Activated CD4-positive, alpha-beta T cell treated with anti-CD3 and anti-CD28 coated beads, Interleukin-2, amount 10 ng/mL, durations not matched to agents 7 days and 5 days (primary cell): ENCODE results near the gene PIGT. TPM values are rescaled to one million over a fixed set of nuclear protein-coding genes. Genes with fewer than 3 reads are reported as not detected.

ENCODE experiments used
- CTCF ChIA-PET: fragments of 350-600 bp; sonication (Branson Sonifier 250); formaldehyde crosslinking; loops from one replicate; lab custom pipeline; 2021; ENCODE audit warnings: antibody characterized with exemption; lab: Charles Lee
- POLR2A ChIA-PET: fragments of 350-600 bp; sonication (Branson Sonifier 250); formaldehyde crosslinking; loops from one replicate; lab custom pipeline; 2021; ENCODE audit warnings: antibody characterized with exemption; lab: Charles Lee
- DNase-seq: peaks from one replicate; pipeline ENCODE4 v3.0.0-alpha.2; 2020
- H3K27ac Mint-ChIP-seq: one replicate; pipeline ENCODE4 v1.8.0; 2021; ENCODE audit warnings: mild to moderate bottlenecking, moderate library complexity, mixed read lengths
- H3K27me3 Mint-ChIP-seq: one replicate; pipeline ENCODE4 v1.8.0; 2021; ENCODE audit warnings: mixed read lengths
- H3K36me3 Mint-ChIP-seq: one replicate; pipeline ENCODE4 v1.8.0; 2021; ENCODE audit warnings: low read depth, mixed read lengths
- H3K4me1 Mint-ChIP-seq: one replicate; pipeline ENCODE4 v1.8.0; 2021; ENCODE audit warnings: mixed read lengths
- H3K4me3 Mint-ChIP-seq: one replicate; pipeline ENCODE4 v1.8.0; 2021; ENCODE audit warnings: mild to moderate bottlenecking, moderate library complexity, mixed read lengths
- H3K9me3 Mint-ChIP-seq: one replicate; pipeline ENCODE4 v1.8.0; 2021; ENCODE audit warnings: mixed read lengths
- total RNA-seq, 2 experiments: library from RNA; stranded (reverse); gene quantifications; one replicate each; pipeline ENCODE4 v1.2.3, GENCODE V29; 2021

The PIGT gene
- total RNA-seq, 2 experiments from 2014 or later: 66.3 to 77.9 TPM

DNA sequence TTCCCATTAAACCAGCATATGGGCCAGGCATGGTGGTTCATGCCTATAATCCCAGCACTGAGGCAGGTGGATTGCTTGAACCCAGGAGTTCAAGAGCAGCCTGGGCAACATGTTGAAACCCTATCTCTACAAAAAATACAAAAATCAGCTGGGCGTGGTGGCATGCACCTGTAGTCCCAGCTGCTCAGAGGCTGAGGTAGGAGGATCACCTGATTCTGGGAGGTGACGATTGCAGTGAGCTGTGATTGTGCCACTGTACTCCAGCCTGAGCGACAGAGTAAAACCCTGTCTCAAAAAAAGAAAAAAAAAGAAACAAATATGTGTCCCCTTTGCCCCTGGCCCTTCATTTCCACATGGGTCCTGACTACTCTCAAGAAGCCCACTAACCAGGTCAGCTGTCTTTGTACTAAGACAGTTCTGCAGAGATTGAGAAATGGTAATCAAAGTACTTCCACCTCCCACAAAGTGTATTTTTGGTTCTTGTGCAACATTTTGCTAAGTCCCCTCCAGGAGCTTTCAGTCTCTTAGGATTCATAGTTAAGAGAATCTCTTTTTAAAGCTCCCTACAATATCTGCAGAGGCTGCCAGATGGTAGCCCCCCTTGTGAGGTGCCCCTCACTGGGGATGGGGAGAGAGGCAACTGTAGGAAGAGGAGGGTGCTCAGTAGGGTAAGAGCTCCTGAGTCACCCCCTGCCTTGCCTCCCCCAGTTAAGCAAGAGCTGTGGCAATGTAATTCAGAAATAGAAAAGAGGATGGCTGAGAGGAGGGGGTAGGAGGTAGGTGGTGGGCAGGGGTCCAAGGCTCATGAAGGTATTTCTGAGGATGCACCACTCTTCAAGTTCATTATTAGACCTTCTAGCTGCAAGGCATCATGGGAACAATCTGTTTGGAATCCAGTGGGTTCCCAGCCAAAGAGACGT is 37.1 kb downstream of the PIGT start:
- POLR2A ChIA-PET: no interaction called here
- H3K27me3 Mint-ChIP-seq: peaks cover 3% of the 10 kb centered on the region
- CTCF ChIA-PET: interaction anchor here (0.9 to 3.8 kb wide), 10 partner anchors 12 to 318 kb away, joined by 3 to 15 read pairs (median 4); partner anchors contain the start of gene SYS1
- no peaks in the 10 kb centered on the region for H3K9me3 Mint-ChIP-seq
- DNase-seq: no peak
- H3K27ac Mint-ChIP-seq: no peak overlapping the region
- H3K36me3 Mint-ChIP-seq: no peaks in the 10 kb centered on the region
- H3K4me3 Mint-ChIP-seq: no peak overlapping the region
- peaks cover 3% of the 10 kb centered on the region for H3K4me1 Mint-ChIP-seq

DNA sequence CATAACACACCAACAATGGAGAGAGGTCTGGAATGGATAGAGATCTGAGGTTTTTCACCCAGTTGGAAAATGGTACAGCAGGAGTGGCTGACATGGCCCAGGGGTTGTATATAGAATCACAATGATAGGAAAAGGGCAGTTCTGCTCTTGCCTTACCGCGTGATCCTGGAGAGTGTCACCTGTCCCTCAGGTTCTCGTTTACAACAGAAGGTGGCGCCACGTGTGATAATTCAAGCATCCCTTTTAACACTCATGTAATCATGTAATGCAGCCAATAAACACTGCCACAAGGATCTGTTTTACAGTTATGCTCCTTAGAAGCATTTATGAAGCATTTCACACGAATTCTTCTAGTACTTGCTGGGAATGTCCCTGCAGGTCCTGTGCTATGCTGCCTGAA is 40.7 kb downstream of the PIGT start:
- Mint-ChIP-seq H3K4me1 (no peaks in the 10 kb centered on the region), H3K9me3 (no peaks in the 10 kb centered on the region), H3K4me3 (no peak overlapping the region), H3K27ac (no peak overlapping the region), H3K27me3 (peaks cover 16% of the 10 kb centered on the region), H3K36me3 (no peaks in the 10 kb centered on the region)
- peak; percentile 59 for DNase-seq
- POLR2A ChIA-PET: interaction anchor here (0.6 kb wide), 1 partner anchor 315 kb away, joined by 3 read pairs; no protein-coding TSS in a partner anchor
- CTCF ChIA-PET: interaction anchor here (2.0 kb wide), 1 partner anchor 315 kb away, joined by 7 read pairs; no protein-coding TSS in a partner anchor

DNA sequence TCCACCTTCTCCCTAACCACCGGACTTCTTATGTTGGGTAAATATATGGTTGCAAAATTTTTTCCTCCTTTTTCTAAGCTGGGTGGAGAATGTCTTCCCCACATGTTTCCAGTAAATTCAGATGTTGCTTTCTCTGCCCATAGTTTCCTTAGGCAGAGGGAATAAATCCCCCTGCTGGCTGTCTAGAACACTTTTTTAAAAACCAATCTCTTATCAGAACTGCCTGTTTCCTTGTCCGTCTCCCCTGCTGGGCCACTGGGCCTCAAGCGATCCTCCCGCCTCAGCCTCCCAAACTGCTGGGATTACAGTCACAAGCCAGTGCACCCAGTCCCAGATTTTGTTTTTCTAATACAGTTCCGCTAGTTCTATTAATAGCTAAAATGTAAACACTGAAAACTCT is 43.7 kb downstream of the PIGT start:
- Mint-ChIP-seq H3K36me3 (no peaks in the 10 kb centered on the region), H3K4me1 (no peaks in the 10 kb centered on the region), H3K27me3 (peaks cover 23% of the 10 kb centered on the region), H3K27ac (no peak overlapping the region), H3K9me3 (no peaks in the 10 kb centered on the region), H3K4me3 (no peak overlapping the region)
- POLR2A ChIA-PET: no interaction called here
- CTCF ChIA-PET: interaction anchor here (1.3 kb wide), 1 partner anchor 139 kb away, joined by 4 read pairs; no protein-coding TSS in a partner anchor
- no peak for DNase-seq

DNA sequence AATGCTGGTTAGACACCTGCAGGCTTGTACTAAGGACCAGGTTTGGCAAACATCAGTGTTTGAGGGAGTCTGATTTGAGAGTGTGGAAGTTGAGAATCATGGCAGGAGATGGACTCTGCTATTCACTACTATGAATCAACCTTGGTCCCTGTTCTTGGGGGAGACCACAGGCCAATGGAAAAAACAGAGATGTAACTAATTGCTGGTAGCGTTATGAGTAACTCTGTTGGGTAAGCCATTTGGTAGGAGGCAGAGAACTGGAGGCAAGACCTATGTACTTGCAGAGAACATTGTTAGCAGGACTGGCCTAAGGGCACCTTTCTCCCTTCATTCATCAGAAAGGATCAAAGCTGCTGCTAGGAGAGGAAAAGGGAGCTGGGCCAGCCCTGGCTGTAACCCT is 45.3 kb downstream of the PIGT start:
- Mint-ChIP-seq H3K4me1 (no peaks in the 10 kb centered on the region), H3K36me3 (no peaks in the 10 kb centered on the region), H3K4me3 (no peak overlapping the region), H3K9me3 (no peaks in the 10 kb centered on the region), H3K27ac (no peak overlapping the region), H3K27me3 (peaks cover 27% of the 10 kb centered on the region)
- CTCF ChIA-PET: interaction anchor here (0.5 to 1.0 kb wide), 2 partner anchors 11 to 345 kb away, joined by 3 read pairs; no protein-coding TSS in a partner anchor
- no peak for DNase-seq
- POLR2A ChIA-PET: no interaction called here

DNA sequence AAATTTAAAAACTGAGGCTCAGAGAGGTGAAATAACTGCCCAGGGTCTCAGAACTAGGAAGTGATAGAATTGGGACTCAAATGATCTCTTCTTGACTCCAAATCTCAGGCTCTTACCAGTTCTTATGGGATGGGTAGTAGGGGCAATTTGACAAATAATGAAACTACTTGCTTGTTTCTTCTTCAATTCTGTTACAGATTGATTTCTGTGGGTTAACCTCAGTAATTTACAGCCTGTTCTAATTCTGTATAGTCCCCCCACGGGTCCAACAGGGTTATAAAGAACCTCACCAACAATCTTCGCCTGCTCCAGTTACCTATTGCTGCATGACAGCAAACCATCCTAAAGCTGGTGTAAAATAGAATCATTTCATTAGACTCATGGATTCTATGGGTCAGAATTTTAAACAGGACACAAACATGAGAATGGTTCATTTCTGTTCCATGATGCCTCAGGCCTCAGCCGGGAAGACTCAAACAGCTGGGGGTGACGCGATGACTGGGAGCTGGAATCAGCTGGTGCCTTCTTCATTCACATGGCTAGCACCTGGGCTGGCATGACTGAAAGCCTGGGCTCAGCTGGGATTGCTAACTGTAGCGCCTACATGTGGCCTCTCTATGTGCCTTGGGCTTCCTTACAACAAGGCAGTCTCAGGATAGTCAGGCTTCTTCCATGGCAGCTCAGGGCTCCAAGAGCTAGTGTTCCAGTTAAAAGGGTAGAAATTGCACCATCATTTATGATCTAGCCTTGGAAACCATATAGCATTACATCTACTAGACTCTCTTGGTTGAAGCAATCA is 47.0 kb downstream of the PIGT start:
- Mint-ChIP-seq H3K36me3 (no peaks in the 10 kb centered on the region), H3K4me3 (no peak overlapping the region), H3K27me3 (peaks cover 37% of the 10 kb centered on the region), H3K9me3 (no peaks in the 10 kb centered on the region), H3K4me1 (no peaks in the 10 kb centered on the region), H3K27ac (no peak overlapping the region)
- POLR2A ChIA-PET: no interaction called here
- no peak for DNase-seq
- CTCF ChIA-PET: interaction anchor here (1.1 kb wide), 1 partner anchor 56 kb away, joined by 3 read pairs; no protein-coding TSS in a partner anchor

DNA sequence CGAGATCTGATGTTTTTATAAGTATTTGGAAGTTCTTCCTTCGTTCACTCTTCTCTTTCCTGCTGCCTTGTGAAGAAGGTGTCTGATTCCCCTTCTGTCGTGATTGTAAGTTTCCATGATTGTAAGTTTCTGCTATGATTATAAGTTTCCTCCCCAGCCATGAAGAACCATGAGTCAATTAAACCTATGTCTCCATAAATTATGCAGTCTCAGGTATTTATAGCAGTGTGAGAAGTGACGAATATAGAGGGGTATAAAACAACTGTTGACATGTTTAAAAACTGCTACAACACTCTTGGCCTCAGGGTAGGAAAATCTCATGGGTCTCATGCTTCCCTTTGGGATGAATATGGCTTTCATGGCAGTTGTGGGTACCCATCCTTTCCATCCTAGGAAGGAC is 47.8 kb downstream of the PIGT start:
- Mint-ChIP-seq H3K36me3 (no peaks in the 10 kb centered on the region), H3K4me1 (no peaks in the 10 kb centered on the region), H3K27ac (no peak overlapping the region), H3K9me3 (no peaks in the 10 kb centered on the region), H3K4me3 (no peak overlapping the region), H3K27me3 (peaks cover 43% of the 10 kb centered on the region)
- no peak for DNase-seq
- ChIA-PET POLR2A (no interaction called here), CTCF (interaction anchor here (1.9 kb wide), 1 partner anchor 90 kb away, joined by 6 read pairs; no protein-coding TSS in a partner anchor)

DNA sequence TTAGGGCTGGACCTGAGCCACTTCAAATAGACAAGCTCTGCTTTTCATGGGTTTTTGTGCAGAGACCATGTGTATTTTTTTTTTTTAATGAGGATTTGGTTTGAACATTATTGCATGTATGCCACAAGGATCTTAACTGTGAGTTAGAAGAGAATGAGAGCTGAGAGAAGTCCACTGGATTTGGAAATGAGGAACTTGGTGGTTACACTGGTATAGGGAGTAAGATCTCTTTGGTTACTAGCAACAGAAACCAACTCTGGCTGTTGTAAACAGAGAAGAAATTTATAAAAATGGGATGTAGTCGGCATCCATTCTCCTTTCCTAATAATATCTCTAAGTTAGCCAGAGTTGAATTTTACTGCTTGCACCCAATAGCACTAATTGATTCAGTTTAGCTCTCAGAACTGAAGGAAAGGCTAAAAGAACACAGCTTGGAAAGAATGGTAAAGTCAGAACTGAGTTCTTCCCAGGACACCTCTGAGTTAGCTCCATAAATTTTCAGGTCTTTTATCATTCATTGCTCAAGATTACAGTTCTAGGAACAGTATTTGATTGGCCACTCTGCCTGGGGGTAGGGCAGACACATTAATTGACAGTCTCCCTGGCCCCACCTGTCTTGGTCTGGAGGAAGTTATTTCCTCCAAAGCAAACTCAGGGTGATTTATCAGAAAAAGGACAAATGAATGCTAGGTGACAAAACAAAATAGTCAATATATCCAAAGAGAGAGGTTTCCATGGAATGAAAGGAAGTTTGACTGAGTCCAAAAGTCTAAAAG is 49.7 kb downstream of the PIGT start:
- H3K4me3 Mint-ChIP-seq: no peak overlapping the region
- CTCF ChIA-PET: interaction anchor here (1.2 to 1.9 kb wide), 4 partner anchors 9 to 306 kb away, joined by 3 to 6 read pairs (median 4); no protein-coding TSS in a partner anchor
- H3K9me3 Mint-ChIP-seq: no peaks in the 10 kb centered on the region
- peaks cover 49% of the 10 kb centered on the region for H3K27me3 Mint-ChIP-seq
- H3K4me1 Mint-ChIP-seq: peaks cover 3% of the 10 kb centered on the region
- H3K36me3 Mint-ChIP-seq: no peaks in the 10 kb centered on the region
- no peak for DNase-seq
- H3K27ac Mint-ChIP-seq: no peak overlapping the region
- POLR2A ChIA-PET: interaction anchor here (0.6 kb wide), 1 partner anchor 148 kb away, joined by 3 read pairs; no protein-coding TSS in a partner anchor

DNA sequence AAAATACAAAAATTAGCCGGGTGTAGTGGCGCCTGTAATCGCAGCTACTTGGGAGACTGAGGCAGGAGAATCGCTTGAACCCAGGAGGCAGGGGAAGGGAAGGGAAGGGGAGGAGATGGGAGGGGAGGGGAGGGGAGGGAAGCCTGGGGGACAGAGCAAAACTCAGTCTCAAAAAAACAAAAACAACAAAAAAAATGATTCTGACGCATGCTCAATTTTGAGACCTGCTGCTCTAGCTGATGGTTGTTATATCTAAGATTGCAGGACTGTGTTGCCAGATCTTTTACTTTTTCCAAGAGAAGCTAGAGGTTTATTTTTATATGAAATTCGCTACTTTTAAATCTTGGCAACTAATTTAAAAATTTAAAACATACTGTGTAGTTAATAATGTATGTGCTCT is 51.2 kb downstream of the PIGT start:
- no peak overlapping the region for H3K27ac Mint-ChIP-seq
- H3K4me1 Mint-ChIP-seq: peaks cover 3% of the 10 kb centered on the region
- DNase-seq: no peak
- ChIA-PET POLR2A (no interaction called here), CTCF (interaction anchor here (1.6 kb wide), 1 partner anchor 18 kb away, joined by 4 read pairs; no protein-coding TSS in a partner anchor)
- H3K27me3 Mint-ChIP-seq: peaks cover 57% of the 10 kb centered on the region
- no peaks in the 10 kb centered on the region for H3K9me3 Mint-ChIP-seq
- no peak overlapping the region for H3K4me3 Mint-ChIP-seq
- no peaks in the 10 kb centered on the region for H3K36me3 Mint-ChIP-seq

DNA sequence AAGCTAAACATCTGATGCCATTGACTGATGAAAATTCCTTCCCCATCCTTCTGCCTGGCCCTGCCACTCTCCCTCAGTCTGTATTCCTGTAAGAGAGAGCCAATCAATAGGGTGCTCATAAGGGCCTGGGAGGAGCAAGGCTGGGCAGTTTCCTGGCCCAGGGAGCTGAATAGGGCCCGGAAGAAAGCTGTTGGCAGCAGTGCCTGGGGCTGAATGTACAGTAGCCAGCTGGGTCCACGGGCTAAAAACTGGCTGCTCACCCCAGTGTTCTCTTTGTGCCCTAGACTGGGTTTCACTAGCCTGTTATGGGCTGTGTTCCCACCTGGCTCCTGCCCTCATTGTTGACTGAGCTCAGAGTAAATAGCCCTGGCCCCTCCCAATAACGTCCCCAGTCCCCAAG is 51.9 kb downstream of the PIGT start:
- no peak overlapping the region for H3K4me3 Mint-ChIP-seq
- H3K4me1 Mint-ChIP-seq: peaks cover 3% of the 10 kb centered on the region
- H3K9me3 Mint-ChIP-seq: no peaks in the 10 kb centered on the region
- DNase-seq: no peak
- ChIA-PET CTCF (interaction anchor here (1.0 to 1.6 kb wide), 2 partner anchors 11 to 18 kb away, joined by 4 to 5 read pairs; no protein-coding TSS in a partner anchor), POLR2A (no interaction called here)
- no peak overlapping the region for H3K27ac Mint-ChIP-seq
- H3K27me3 Mint-ChIP-seq: peaks cover 55% of the 10 kb centered on the region
- H3K36me3 Mint-ChIP-seq: no peaks in the 10 kb centered on the region

DNA sequence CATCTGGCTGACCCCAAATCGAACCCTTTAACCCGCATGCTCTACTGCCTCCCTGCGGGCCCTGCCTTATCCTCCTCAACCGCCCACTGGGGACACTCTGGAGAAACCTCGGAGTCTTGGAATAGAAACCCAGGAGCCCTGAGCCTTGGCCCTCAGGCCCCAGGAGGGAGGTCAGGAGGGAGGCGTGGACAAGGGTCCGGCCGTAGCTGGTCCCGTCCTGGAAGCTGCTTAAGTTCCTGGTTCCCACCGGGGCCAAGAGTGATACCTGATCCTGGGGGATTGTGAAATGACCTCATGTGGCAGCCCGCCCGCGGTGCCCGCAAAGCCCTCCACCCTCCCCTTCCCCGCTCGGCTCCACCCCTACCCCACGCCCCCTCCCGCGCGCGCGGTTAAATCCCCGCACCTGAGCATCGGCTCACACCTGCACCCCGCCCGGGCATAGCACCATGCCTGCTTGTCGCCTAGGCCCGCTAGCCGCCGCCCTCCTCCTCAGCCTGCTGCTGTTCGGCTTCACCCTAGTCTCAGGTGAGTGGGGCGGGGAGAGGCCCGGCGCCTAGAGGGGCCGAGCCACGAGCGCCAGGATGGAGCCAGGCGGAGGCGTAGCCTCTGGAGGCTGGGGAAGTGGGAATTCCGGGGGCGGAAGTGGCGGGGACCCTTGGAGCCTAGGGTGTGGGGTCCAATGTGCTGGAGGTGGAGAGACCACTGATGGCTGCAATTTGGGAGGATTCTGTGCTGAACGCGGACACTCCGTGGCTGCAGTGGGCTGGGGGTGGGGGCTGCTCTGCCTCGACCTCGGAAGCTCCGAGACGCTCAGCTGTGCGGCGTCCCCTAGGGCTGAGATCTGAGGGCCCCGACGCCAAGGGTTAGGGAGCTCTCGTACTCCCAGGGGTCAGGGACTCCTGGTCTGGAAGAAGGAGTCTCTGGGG is 53.7 kb downstream of the PIGT start, which contains the start of gene WFDC2:
WFDC2 (plus strand) TSS at position 418 of the 926 bp plus-strand sequence; CDS start at position 447, 29 bp downstream.
- CTCF ChIA-PET: interaction anchor here (0.6 to 1.1 kb wide), 3 partner anchors 26 to 1977 kb away, joined by 3 to 4 read pairs (median 3); no protein-coding TSS in a partner anchor
- Mint-ChIP-seq H3K36me3 (no peaks in the 10 kb centered on the region), H3K27me3 (peaks cover 55% of the 10 kb centered on the region), H3K27ac (no peak within 1 kb of the TSS), H3K4me1 (peaks cover 3% of the 10 kb centered on the region), H3K4me3 (no peak within 1 kb of the TSS), H3K9me3 (no peaks in the 10 kb centered on the region)
- DNase-seq: no peak
- POLR2A ChIA-PET: no interaction called here
